ENCODE measurements around the gene PDZRN4. TPM values are rescaled to one million over a fixed set of nuclear protein-coding genes. Genes with fewer than 3 reads are reported as not detected.

The PDZRN4 gene
- total RNA-seq, 1 experiment from 2014 or later = not detected

DNA sequence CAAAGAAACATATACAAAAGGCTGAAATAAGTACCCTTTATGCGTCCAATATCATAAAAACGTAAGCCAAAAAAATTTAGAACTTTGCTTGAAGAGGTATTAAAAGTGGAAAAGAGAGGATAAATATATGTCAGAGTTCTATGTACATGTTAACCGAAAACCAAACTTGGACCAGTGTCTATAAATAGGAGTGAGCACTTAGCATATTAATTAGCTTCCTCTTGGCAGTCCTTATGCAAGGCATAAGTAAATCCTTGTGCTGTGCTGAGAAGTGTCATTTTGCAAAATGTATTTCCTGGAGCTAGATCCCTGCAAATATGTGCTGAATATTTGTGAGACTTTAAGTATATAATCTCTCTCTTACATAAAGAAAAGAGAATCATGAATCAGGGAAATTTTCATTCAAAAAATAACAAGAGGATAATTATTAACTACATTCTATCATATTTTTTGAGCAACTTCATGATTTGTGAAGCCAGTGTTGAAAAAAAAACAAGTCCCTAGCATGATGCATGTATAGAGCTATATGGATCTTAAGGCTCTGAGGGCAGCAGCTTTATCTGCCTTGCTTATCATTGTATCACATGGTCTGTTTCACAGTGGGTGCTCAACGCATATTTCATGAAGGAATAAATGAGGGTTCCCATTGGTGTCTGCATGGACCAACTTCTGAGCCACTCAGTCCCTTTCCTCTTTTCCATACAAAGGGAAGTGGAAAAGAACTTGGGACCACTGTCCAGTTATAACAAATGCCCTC is 326.1 kb downstream of the PDZRN4 start:
- Histone ChIP-seq H3K4me1 (ENCODE audit: insufficient read depth, low read length, poor library complexity, severe bottlenecking) (peaks cover 69% of the 10 kb centered on the region), H3K4me3 (ENCODE audit: low read depth, low read length, poor library complexity, severe bottlenecking) (no peak overlapping the region), H3K27me3 (replicated peaks; ENCODE audit: insufficient read depth, low read depth, low read length, poor library complexity) (no peaks in the 10 kb centered on the region), H3K9me3 (ENCODE audit: low read depth, low read length, poor library complexity, severe bottlenecking) (no peaks in the 10 kb centered on the region), H3K36me3 (ENCODE audit: insufficient read depth, low read length, poor library complexity, severe bottlenecking) (no peaks in the 10 kb centered on the region), H3K27ac (ENCODE audit: low read depth, low read length, poor library complexity, severe bottlenecking) (peak overlapping the region; percentile 63)
- ChIA-PET CTCF (interaction anchor here (0.6 kb wide), 1 partner anchor 592 kb away, joined by 8 read pairs; no protein-coding TSS in a partner anchor), POLR2A (ENCODE audit: low non-redundant PET) (no interaction called here)
- intact Hi-C loops (cut with micrococcal nuclease; ENCODE audit: unreplicated experiment) = no loop called here
- DNase-seq (ENCODE audit: low spot score) = peak; percentile 78
- TF ChIP-seq, protein P1, sequence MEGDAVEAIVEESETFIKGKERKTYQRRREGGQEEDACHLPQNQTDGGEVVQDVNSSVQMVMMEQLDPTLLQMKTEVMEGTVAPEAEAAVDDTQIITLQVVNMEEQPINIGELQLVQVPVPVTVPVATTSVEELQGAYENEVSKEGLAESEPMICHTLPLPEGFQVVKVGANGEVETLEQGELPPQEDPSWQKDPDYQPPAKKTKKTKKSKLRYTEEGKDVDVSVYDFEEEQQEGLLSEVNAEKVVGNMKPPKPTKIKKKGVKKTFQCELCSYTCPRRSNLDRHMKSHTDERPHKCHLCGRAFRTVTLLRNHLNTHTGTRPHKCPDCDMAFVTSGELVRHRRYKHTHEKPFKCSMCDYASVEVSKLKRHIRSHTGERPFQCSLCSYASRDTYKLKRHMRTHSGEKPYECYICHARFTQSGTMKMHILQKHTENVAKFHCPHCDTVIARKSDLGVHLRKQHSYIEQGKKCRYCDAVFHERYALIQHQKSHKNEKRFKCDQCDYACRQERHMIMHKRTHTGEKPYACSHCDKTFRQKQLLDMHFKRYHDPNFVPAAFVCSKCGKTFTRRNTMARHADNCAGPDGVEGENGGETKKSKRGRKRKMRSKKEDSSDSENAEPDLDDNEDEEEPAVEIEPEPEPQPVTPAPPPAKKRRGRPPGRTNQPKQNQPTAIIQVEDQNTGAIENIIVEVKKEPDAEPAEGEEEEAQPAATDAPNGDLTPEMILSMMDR (conservative IDR thresholded peaks at IDR 0.05; ENCODE audit: low read depth, low read length) = no peak
- TF ChIP-seq EZH2 (IDR thresholded peaks at IDR 0.05; ENCODE audit: borderline replicate concordance, low read depth, low read length, poor library complexity, severe bottlenecking) = no peak
- BruUV-seq (replicated peaks) = no TSS peak

DNA sequence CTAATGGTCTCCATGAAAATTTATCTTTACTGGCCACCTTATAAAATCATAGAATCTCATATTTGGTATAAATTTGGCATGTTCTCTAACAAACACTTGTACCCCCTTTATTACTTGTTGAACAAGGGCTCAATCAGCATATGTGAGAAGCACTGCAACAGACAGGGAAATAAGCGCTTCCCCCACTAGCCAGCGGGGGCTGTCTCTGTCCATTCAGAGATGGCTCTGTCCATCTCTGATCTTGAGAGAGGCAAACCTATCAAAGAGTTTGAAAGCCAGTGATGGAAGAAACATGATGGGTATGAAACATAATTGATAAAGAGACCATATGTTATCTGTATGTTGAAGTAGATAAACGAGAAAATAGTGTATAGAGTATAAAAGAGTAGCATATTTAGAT is 326.8 kb downstream of the PDZRN4 start:
- Histone ChIP-seq H3K27me3 (replicated peaks; ENCODE audit: insufficient read depth, low read depth, low read length, poor library complexity) (no peaks in the 10 kb centered on the region), H3K4me3 (ENCODE audit: low read depth, low read length, poor library complexity, severe bottlenecking) (no peak overlapping the region), H3K27ac (ENCODE audit: low read depth, low read length, poor library complexity, severe bottlenecking) (peak overlapping the region; percentile 63), H3K9me3 (ENCODE audit: low read depth, low read length, poor library complexity, severe bottlenecking) (no peaks in the 10 kb centered on the region), H3K36me3 (ENCODE audit: insufficient read depth, low read length, poor library complexity, severe bottlenecking) (no peaks in the 10 kb centered on the region), H3K4me1 (ENCODE audit: insufficient read depth, low read length, poor library complexity, severe bottlenecking) (peaks cover 69% of the 10 kb centered on the region)
- intact Hi-C loops (cut with micrococcal nuclease; ENCODE audit: unreplicated experiment) = no loop called here
- BruUV-seq (replicated peaks) = no TSS peak
- TF ChIP-seq, protein P1 (conservative IDR thresholded peaks at IDR 0.05; ENCODE audit: low read depth, low read length) = peak; percentile 42
- no peak for TF ChIP-seq EZH2 (IDR thresholded peaks at IDR 0.05; ENCODE audit: borderline replicate concordance, low read depth, low read length, poor library complexity, severe bottlenecking)
- ChIA-PET POLR2A (ENCODE audit: low non-redundant PET) (no interaction called here), CTCF (no interaction called here)
- peak; percentile 39 for DNase-seq (ENCODE audit: low spot score)

DNA sequence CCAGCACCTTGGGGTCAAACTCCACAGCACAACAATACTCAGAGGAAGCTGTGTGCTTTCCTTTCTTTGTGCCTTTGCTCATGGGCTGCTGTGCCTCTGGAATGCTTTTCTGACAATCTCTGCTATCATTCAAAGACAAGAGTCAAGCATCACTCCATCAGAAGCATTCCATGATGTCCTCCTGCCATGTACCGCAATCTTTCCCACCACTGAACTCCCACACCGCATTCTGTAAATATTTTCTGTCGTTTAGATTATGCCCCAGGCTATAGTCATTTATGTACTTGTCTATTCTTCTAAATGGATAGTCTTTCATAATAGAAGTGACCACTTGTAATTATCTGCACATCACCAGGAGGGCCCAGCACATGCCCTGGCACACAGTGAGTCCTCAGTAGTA is 327.8 kb downstream of the PDZRN4 start:
- Histone ChIP-seq H3K4me1 (ENCODE audit: insufficient read depth, low read length, poor library complexity, severe bottlenecking) (peaks cover 70% of the 10 kb centered on the region), H3K9me3 (ENCODE audit: low read depth, low read length, poor library complexity, severe bottlenecking) (no peaks in the 10 kb centered on the region), H3K36me3 (ENCODE audit: insufficient read depth, low read length, poor library complexity, severe bottlenecking) (no peaks in the 10 kb centered on the region), H3K4me3 (ENCODE audit: low read depth, low read length, poor library complexity, severe bottlenecking) (no peak overlapping the region), H3K27me3 (replicated peaks; ENCODE audit: insufficient read depth, low read depth, low read length, poor library complexity) (no peaks in the 10 kb centered on the region), H3K27ac (ENCODE audit: low read depth, low read length, poor library complexity, severe bottlenecking) (no peak overlapping the region)
- ChIA-PET POLR2A (ENCODE audit: low non-redundant PET) (no interaction called here), CTCF (no interaction called here)
- intact Hi-C loops (cut with micrococcal nuclease; ENCODE audit: unreplicated experiment) = no loop called here
- no peak for DNase-seq (ENCODE audit: low spot score)
- TF ChIP-seq EZH2 (IDR thresholded peaks at IDR 0.05; ENCODE audit: borderline replicate concordance, low read depth, low read length, poor library complexity, severe bottlenecking) = no peak
- TF ChIP-seq, protein P1 (conservative IDR thresholded peaks at IDR 0.05; ENCODE audit: low read depth, low read length) = no peak
- no TSS peak for BruUV-seq (replicated peaks)
